PC-3 (cell line): ENCODE data around the gene C6orf89. TPM values are rescaled to one million over a fixed set of nuclear protein-coding genes. Genes with fewer than 3 reads are reported as not detected.

Experiments
- ATAC-seq: fragments of 200-7000 bp; cut with Tn5 transposase; 2 replicates; pipeline ENCODE4 v1.9.1; 2020; ENCODE audit warnings: mild to moderate bottlenecking, moderate library complexity
- BruUV-seq: library from RNA; stranded (reverse); fragments of 400-500 nt; replicated peaks from 2 replicates; lab custom pipeline; 2021; lab: Mats Ljungman, UMichigan
- CTCF ChIA-PET: fragments of 300-600 bp; sonication (Branson Sonifier 250); formaldehyde crosslinking; loops from one replicate; lab custom pipeline; 2022; ENCODE audit warnings: antibody characterized with exemption; lab: Charles Lee
- POLR2A ChIA-PET: fragments of 300-600 bp; sonication (Branson Sonifier 250); formaldehyde crosslinking; loops from one replicate; lab custom pipeline; 2022; ENCODE audit warnings: antibody characterized with exemption; ENCODE audit not compliant: unreplicated experiment; lab: Charles Lee
- DNase-seq: peaks from one replicate; pipeline ENCODE4 v3.0.0-alpha.2; 2015
- H2AFZ ChIP-seq: fragments of 300-600 bp; sonication (generic); 2 replicates; pipeline ENCODE4 v1.6.0; 2016; ENCODE audit warnings: antibody characterized with exemption, low read length
- H3F3A ChIP-seq: fragments of 300-600 bp; sonication (generic); one replicate; pipeline ENCODE4 v1.6.0; 2017; ENCODE audit warnings: antibody characterized with exemption, low read length, control low read depth, mild to moderate bottlenecking; ENCODE audit not compliant: unreplicated experiment
- H3K27ac ChIP-seq: fragments of 300-600 bp; sonication (generic); 2 replicates; pipeline ENCODE4 v1.5.1; 2016; ENCODE audit warnings: mild to moderate bottlenecking, low read length
- H3K27me3 ChIP-seq: fragments of 300-600 bp; sonication (generic); 2 replicates; pipeline ENCODE4 v1.6.1; 2016; ENCODE audit warnings: low read length, mixed read lengths
- H3K36me3 ChIP-seq: fragments of 300-600 bp; sonication (generic); 2 replicates; pipeline ENCODE4 v1.6.1; 2016; ENCODE audit warnings: low read depth, mixed run types, low read length, mixed read lengths
- H3K4me1 ChIP-seq: fragments of 300-600 bp; sonication (generic); 2 replicates; pipeline ENCODE4 v1.5.1; 2016; ENCODE audit warnings: low read length; ENCODE audit not compliant: insufficient read depth
- H3K4me2 ChIP-seq: fragments of 300-600 bp; sonication (generic); 2 replicates; pipeline ENCODE4 v1.6.0; 2016; ENCODE audit warnings: low read length
- H3K4me3 ChIP-seq: fragments of 300-600 bp; sonication (generic); 2 replicates; pipeline ENCODE4 v1.5.1; 2016; ENCODE audit warnings: mild to moderate bottlenecking, low read length, mixed read lengths
- H3K79me2 ChIP-seq: fragments of 300-600 bp; sonication (generic); 2 replicates; pipeline ENCODE4 v1.6.1; 2017; ENCODE audit warnings: low read length, mixed read lengths
- H3K9ac ChIP-seq: fragments of 300-600 bp; sonication (generic); 2 replicates; pipeline ENCODE4 v1.6.0; 2016; ENCODE audit warnings: mild to moderate bottlenecking, low read length
- H3K9me2 ChIP-seq: fragments of 300-600 bp; sonication (generic); replicated peaks from 2 replicates; pipeline ENCODE4 v1.6.1; 2016; ENCODE audit warnings: mixed run types, low read length, mixed read lengths
- H3K9me3 ChIP-seq: fragments of 300-600 bp; sonication (generic); 2 replicates; pipeline ENCODE4 v1.6.1; 2016; ENCODE audit warnings: low read length, mixed read lengths
- H4K20me1 ChIP-seq: fragments of 300-600 bp; sonication (generic); 2 replicates; pipeline ENCODE4 v1.6.1; 2016; ENCODE audit warnings: low read length, mixed read lengths
- EZH2 ChIP-seq: fragments of 300-600 bp; sonication (generic); IDR thresholded peaks from one replicate; pipeline ENCODE4 v1.6.1; 2017; ENCODE audit warnings: antibody characterized with exemption, mild to moderate bottlenecking, low read length; ENCODE audit not compliant: unreplicated experiment
- EZH2phosphoT487 ChIP-seq: fragments of 300-600 bp; sonication (generic); IDR thresholded peaks from 2 replicates; pipeline ENCODE4 v1.6.1; 2018; ENCODE audit warnings: mild to moderate bottlenecking, antibody characterized with exemption, low read length, borderline replicate concordance
- intact Hi-C: fragments of 100-400 bp; cut with micrococcal nuclease; formaldehyde crosslinking; loops from 2 replicates; pipeline ENCODE4 v1.9.0; 2023
- total RNA-seq: library from RNA; depleted of rRNA; stranded (reverse); fragments of >200 nt; gene quantifications from 2 replicates; pipeline ENCODE4 v1.2.3, GENCODE V29; 2014
- TF ChIP-seq, protein P1 (sequence below): fragments of 300-600 bp; sonication (generic); conservative IDR thresholded peaks from 2 replicates; pipeline ENCODE4 v1.5.1; 2017; ENCODE audit warnings: antibody characterized with exemption, low read depth, mild to moderate bottlenecking, low read length

C6orf89 gene
- total RNA-seq, 1 experiment from 2014 or later = 27.8 TPM

DNA sequence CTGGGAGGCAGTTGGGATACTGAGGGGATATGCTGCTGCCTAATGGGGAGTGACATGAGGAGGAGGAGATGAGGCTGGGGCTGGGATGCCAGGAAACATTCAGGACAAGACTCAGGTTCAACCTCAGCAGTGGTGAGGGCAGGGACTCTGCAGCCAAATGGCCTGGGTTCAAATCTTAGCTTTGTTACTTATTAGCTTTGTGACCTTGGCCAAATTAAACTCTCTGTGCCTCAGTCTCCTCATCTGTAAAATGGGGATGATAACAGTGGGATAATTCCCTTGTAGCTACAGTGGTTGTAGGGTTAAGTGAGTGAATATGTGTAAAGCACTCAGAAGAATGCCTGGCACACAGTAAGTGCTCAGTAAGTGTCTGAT, 70.7 kb downstream of the C6orf89 start:
- no peak overlapping the region for H3K4me2 ChIP-seq
- TF ChIP-seq EZH2 (no peak), EZH2phosphoT487 (no peak)
- TF ChIP-seq, protein P1, sequence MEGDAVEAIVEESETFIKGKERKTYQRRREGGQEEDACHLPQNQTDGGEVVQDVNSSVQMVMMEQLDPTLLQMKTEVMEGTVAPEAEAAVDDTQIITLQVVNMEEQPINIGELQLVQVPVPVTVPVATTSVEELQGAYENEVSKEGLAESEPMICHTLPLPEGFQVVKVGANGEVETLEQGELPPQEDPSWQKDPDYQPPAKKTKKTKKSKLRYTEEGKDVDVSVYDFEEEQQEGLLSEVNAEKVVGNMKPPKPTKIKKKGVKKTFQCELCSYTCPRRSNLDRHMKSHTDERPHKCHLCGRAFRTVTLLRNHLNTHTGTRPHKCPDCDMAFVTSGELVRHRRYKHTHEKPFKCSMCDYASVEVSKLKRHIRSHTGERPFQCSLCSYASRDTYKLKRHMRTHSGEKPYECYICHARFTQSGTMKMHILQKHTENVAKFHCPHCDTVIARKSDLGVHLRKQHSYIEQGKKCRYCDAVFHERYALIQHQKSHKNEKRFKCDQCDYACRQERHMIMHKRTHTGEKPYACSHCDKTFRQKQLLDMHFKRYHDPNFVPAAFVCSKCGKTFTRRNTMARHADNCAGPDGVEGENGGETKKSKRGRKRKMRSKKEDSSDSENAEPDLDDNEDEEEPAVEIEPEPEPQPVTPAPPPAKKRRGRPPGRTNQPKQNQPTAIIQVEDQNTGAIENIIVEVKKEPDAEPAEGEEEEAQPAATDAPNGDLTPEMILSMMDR = no peak
- ChIA-PET POLR2A (interaction anchor here (0.6 kb wide), 1 partner anchor 213 kb away, joined by 33 read pairs; the partner anchor contains the start of gene PIM1), CTCF (interaction anchor here (1.4 kb wide), 1 partner anchor 42 kb away, joined by 6 read pairs; no protein-coding TSS in a partner anchor)
- BruUV-seq = no TSS peak
- H3K9me2 ChIP-seq = no peaks in the 10 kb centered on the region
- no peak overlapping the region for H3K4me3 ChIP-seq
- H3K4me1 ChIP-seq = peaks cover 30% of the 10 kb centered on the region
- no peak overlapping the region for H2AFZ ChIP-seq
- H4K20me1 ChIP-seq = no peaks in the 10 kb centered on the region
- no peaks in the 10 kb centered on the region for H3F3A ChIP-seq
- H3K27ac ChIP-seq = no peak overlapping the region
- intact Hi-C loops = loop anchor here (5.0 kb wide), 1 partner anchor 44 kb away; no protein-coding TSS in a partner anchor
- H3K36me3 ChIP-seq = no peaks in the 10 kb centered on the region
- ATAC-seq (no peak), DNase-seq (no peak)
- no peaks in the 10 kb centered on the region for H3K27me3 ChIP-seq
- no peak overlapping the region for H3K9ac ChIP-seq
- no peaks in the 10 kb centered on the region for H3K9me3 ChIP-seq
- no peaks in the 10 kb centered on the region for H3K79me2 ChIP-seq

- intact Hi-C loops = loop anchor here (5.0 kb wide), 1 partner anchor 46 kb away; no protein-coding TSS in a partner anchor
Observed at GRCh38 chr6:36957773-36958271, 72.1 kb downstream of the C6orf89 start.

More at GRCh38 chr6:36957773-36958271, 72.1 kb downstream of the C6orf89 start:
- Histone ChIP-seq H3K4me1 (peaks cover 26% of the 10 kb centered on the region), H3K9me2 (no peaks in the 10 kb centered on the region), H3K4me2 (no peak overlapping the region), H3F3A (no peaks in the 10 kb centered on the region), H4K20me1 (no peaks in the 10 kb centered on the region), H3K27me3 (no peaks in the 10 kb centered on the region), H3K27ac (no peak overlapping the region), H3K9me3 (no peaks in the 10 kb centered on the region), H2AFZ (no peak overlapping the region), H3K79me2 (no peaks in the 10 kb centered on the region), H3K36me3 (no peaks in the 10 kb centered on the region), H3K9ac (no peak overlapping the region), H3K4me3 (no peak overlapping the region)
- no peak for ATAC-seq
- DNase-seq = no peak
- CTCF ChIA-PET = no interaction called here
- BruUV-seq = no TSS peak
- POLR2A ChIA-PET = no interaction called here
- TF ChIP-seq EZH2phosphoT487 = no peak
- no peak for TF ChIP-seq EZH2
- TF ChIP-seq, protein P1 = no peak
